Activated B cell treated with CpG ODN at 0.5 μM for 24 hours (primary cell): Measurements from ENCODE around the gene SRGAP1. TPM values are rescaled to one million over a fixed set of nuclear protein-coding genes. Genes with fewer than 3 reads are reported as not detected.

Source experiments
- ATAC-seq: fragments of 200-7000 bp; cut with Tn5 transposase; one replicate; pipeline ENCODE4 v1.10.0; 2021; ENCODE audit warnings: low read depth, mild to moderate bottlenecking, moderate library complexity
- CTCF ChIA-PET: fragments of 350-600 bp; sonication (Branson Sonifier 250); formaldehyde crosslinking; loops from one replicate; lab custom pipeline; 2021; ENCODE audit warnings: antibody characterized with exemption; lab: Charles Lee
- POLR2A ChIA-PET: fragments of 350-600 bp; sonication (Branson Sonifier 250); formaldehyde crosslinking; loops from one replicate; lab custom pipeline; 2021; ENCODE audit warnings: antibody characterized with exemption; lab: Charles Lee
- DNase-seq: peaks from one replicate; pipeline ENCODE4 v3.0.0; 2022
- H3K27ac Mint-ChIP-seq: one replicate; pipeline ENCODE4 v1.8.0; 2020; ENCODE audit warnings: mixed read lengths
- H3K27me3 Mint-ChIP-seq: one replicate; pipeline ENCODE4 v1.8.0; 2021; ENCODE audit warnings: mixed read lengths
- H3K36me3 Mint-ChIP-seq: one replicate; pipeline ENCODE4 v1.8.0; 2021; ENCODE audit warnings: low read depth, mixed read lengths
- H3K4me1 Mint-ChIP-seq: one replicate; pipeline ENCODE4 v1.8.0; 2021; ENCODE audit warnings: mixed read lengths
- H3K4me3 Mint-ChIP-seq: one replicate; pipeline ENCODE4 v1.8.0; 2020; ENCODE audit warnings: mild to moderate bottlenecking, mixed read lengths
- H3K9me3 Mint-ChIP-seq: one replicate; pipeline ENCODE4 v1.8.0; 2020; ENCODE audit warnings: mixed read lengths
- intact Hi-C: fragments of 100-400 bp; cut with micrococcal nuclease; formaldehyde crosslinking; loops from one replicate; pipeline ENCODE4 v1.15.1; 2024
- total RNA-seq: library from RNA; stranded (reverse); gene quantifications from 2 replicates; pipeline ENCODE4 v1.2.3, GENCODE V29; 2022
- TF ChIP-seq, protein P1 (sequence below): fragments of 200-600 bp; IDR thresholded peaks from one replicate; pipeline ENCODE4 v1.8.0; 2022; ENCODE audit warnings: antibody characterized with exemption, mild to moderate bottlenecking

SRGAP1 gene
- total RNA-seq, 1 donor from 2014 or later: 1.1 TPM

DNA sequence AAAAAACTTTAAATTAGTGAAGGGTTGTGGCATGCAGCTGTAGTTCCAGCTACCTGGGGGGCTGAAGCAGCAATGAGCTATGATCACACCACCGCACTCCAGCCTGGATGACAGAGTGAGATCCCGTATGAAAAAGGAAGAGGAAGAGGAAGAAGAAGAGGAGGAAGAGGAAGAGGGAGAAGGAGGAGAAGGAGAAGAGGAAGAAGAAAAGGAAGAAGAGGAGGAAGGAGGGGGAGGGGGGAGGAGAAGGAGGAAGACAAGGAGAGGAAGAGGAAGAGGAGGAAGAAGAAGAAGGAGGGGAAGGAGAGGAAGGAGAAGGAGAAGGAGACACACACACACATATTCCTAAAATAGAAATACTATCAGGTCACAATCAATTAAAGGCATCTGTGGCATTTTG, 32.7 kb upstream of the SRGAP1 start:
- Mint-ChIP-seq H3K9me3 (no peaks in the 10 kb centered on the region), H3K4me3 (no peak overlapping the region), H3K36me3 (peaks cover 6% of the 10 kb centered on the region), H3K4me1 (peaks cover 15% of the 10 kb centered on the region), H3K27ac (no peak overlapping the region), H3K27me3 (no peaks in the 10 kb centered on the region)
- intact Hi-C loops: no loop called here
- POLR2A ChIA-PET: no interaction called here
- ATAC-seq (no peak), DNase-seq (no peak)
- TF ChIP-seq, protein P1, sequence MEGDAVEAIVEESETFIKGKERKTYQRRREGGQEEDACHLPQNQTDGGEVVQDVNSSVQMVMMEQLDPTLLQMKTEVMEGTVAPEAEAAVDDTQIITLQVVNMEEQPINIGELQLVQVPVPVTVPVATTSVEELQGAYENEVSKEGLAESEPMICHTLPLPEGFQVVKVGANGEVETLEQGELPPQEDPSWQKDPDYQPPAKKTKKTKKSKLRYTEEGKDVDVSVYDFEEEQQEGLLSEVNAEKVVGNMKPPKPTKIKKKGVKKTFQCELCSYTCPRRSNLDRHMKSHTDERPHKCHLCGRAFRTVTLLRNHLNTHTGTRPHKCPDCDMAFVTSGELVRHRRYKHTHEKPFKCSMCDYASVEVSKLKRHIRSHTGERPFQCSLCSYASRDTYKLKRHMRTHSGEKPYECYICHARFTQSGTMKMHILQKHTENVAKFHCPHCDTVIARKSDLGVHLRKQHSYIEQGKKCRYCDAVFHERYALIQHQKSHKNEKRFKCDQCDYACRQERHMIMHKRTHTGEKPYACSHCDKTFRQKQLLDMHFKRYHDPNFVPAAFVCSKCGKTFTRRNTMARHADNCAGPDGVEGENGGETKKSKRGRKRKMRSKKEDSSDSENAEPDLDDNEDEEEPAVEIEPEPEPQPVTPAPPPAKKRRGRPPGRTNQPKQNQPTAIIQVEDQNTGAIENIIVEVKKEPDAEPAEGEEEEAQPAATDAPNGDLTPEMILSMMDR: no peak
- CTCF ChIA-PET: no interaction called here

DNA sequence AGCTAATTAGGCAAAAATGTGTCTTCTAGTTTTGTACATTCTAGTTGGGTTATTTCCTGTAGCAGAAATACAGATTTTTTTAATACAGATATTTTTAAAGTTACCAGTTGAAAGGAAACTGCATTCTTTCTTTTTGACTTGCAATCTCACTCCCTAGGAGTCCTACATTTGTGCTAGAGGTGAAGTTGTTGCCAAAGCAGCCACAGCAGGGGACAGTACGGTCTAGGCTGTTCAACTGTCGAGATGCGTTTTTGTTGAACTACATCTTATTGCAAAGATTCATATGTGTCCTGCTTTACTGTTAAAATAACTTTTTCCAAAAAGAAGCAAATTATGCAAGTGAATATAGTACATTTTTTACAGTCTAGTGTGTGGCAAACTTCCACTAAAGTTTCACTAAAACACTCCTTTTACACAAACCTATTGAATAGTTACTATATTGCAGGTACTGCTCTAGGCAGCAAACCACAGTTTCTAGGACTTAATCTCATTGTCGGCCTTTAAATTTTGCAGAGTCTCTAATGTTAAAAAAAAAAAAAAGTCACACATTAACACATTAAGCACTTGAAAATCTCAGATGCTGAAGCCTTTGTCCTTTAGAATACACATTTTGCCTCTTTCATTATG, 30.2 kb upstream of the SRGAP1 start:
- intact Hi-C loops: no loop called here
- peak overlapping the region; percentile 42 for H3K4me3 Mint-ChIP-seq
- POLR2A ChIA-PET: no interaction called here

DNA sequence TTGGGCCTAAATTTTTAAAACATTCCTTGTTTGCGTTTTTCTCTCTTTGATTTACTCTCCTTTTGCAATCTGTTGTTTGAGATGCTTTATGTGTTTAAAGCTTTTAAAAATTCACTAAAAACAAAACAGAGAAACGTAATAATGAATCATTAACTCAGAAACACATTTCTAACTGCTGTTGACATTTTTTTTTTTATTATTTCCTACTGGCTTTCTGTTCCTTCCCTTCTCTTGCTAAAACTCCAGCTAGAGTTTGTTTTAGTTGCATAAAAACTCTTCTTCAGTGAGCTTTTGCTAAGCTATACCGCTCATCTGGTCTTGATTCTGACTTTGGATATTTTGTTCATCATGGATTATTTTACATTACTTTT, 29.0 kb upstream of the SRGAP1 start:
- no peaks in the 10 kb centered on the region for H3K36me3 Mint-ChIP-seq
- DNase-seq: no peak
- POLR2A ChIA-PET: interaction anchor here (0.9 kb wide), 1 partner anchor 37 kb away, joined by 3 read pairs; no protein-coding TSS in a partner anchor
- no peak overlapping the region for H3K27ac Mint-ChIP-seq
- TF ChIP-seq, protein P1: no peak
- CTCF ChIA-PET: no interaction called here
- H3K27me3 Mint-ChIP-seq: peaks cover 5% of the 10 kb centered on the region
- H3K4me1 Mint-ChIP-seq: peaks cover 15% of the 10 kb centered on the region
- intact Hi-C loops: no loop called here
- H3K4me3 Mint-ChIP-seq: no peak overlapping the region
- no peak for ATAC-seq
- H3K9me3 Mint-ChIP-seq: peaks cover 14% of the 10 kb centered on the region

More for the DNA sequence above, 30.2 kb upstream of the SRGAP1 start:
- CTCF ChIA-PET: no interaction called here
- Mint-ChIP-seq H3K27ac (peak overlapping the region; percentile 75), H3K9me3 (peaks cover 8% of the 10 kb centered on the region), H3K36me3 (peaks cover 3% of the 10 kb centered on the region), H3K4me1 (peaks cover 15% of the 10 kb centered on the region), H3K27me3 (peaks cover 3% of the 10 kb centered on the region)
- ATAC-seq: no peak
- TF ChIP-seq, protein P1: no peak
- DNase-seq: no peak

DNA sequence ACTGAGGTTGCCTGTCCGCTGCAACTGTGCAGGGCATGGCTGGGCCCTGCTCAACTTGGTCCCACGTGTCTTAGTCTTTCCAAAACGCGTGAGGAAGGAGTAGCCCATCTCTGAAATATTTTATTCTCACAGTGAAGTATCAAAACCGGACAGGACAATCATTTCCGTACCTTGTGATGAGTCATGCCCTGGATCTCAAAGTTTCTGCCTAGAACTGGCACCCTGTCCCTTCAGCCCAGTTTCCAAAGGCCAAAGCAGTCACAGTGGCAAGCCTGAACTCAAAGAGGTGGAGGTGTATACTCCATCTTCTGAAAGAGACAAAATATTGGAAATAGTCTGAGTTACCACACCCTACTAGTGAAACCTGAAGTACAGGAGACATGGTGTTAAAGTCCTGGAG, 28.5 kb upstream of the SRGAP1 start:
- DNase-seq (no peak), ATAC-seq (no peak)
- intact Hi-C loops: no loop called here
- Mint-ChIP-seq H3K4me3 (no peak overlapping the region), H3K9me3 (peaks cover 14% of the 10 kb centered on the region), H3K27ac (no peak overlapping the region), H3K27me3 (peaks cover 9% of the 10 kb centered on the region), H3K4me1 (peaks cover 15% of the 10 kb centered on the region), H3K36me3 (no peaks in the 10 kb centered on the region)
- ChIA-PET CTCF (no interaction called here), POLR2A (no interaction called here)
- TF ChIP-seq, protein P1: no peak

DNA sequence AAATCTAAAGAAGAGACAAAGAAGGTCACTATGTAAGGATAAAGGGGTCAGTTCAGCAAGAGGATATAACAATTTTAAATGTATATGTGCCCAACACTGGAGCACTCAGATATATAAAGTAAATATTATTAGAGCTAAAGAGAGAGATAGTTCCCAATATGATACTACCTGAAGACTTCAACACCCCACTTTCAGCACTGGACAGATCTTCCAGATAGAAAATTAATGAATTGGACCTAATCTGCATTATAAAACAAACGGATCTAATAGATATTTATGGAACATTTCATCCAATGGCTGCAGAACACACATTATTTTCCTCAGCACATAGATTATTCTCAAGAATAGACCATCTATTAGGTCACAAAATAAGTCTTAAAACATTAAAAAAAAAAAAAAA, 24.1 kb upstream of the SRGAP1 start:
- ChIA-PET POLR2A (no interaction called here), CTCF (interaction anchor here (0.6 kb wide), 1 partner anchor 16 kb away, joined by 3 read pairs; no protein-coding TSS in a partner anchor)
- peaks cover 9% of the 10 kb centered on the region for H3K4me1 Mint-ChIP-seq
- peaks cover 21% of the 10 kb centered on the region for H3K27me3 Mint-ChIP-seq
- TF ChIP-seq, protein P1: no peak
- H3K27ac Mint-ChIP-seq: no peak overlapping the region
- DNase-seq (no peak), ATAC-seq (no peak)
- H3K36me3 Mint-ChIP-seq: no peaks in the 10 kb centered on the region
- intact Hi-C loops: no loop called here
- no peak overlapping the region for H3K4me3 Mint-ChIP-seq
- H3K9me3 Mint-ChIP-seq: peaks cover 14% of the 10 kb centered on the region
